RWPE2 (cell line): ENCODE measurements around the gene FOXI2.

Experiments used
- ATAC-seq: fragments of 200-7000 bp; cut with Tn5 transposase; 3 replicates; pipeline ENCODE4 v1.9.1; 2021; ENCODE audit warnings: low read depth
- DNase-seq: peaks from one replicate; pipeline ENCODE4 v3.0.0-alpha.2; 2020; ENCODE audit warnings: low spot score
- H3K27ac ChIP-seq: fragments of 450-650 bp; 2 replicates; pipeline ENCODE4 v1.5.1; 2017; ENCODE audit warnings: mild to moderate bottlenecking; ENCODE audit not compliant: poor library complexity, severe bottlenecking
- H3K27me3 ChIP-seq: fragments of 250-450 bp; sonication (Bioruptor Pico); 2 replicates; pipeline ENCODE4 v1.5.1; 2021; ENCODE audit warnings: mild to moderate bottlenecking, moderate library complexity; ENCODE audit not compliant: insufficient read depth, poor library complexity, severe bottlenecking
- H3K36me3 ChIP-seq: fragments of 250-450 bp; sonication (Bioruptor Pico); 2 replicates; pipeline ENCODE4 v1.5.1; 2020; ENCODE audit warnings: low read depth, mild to moderate bottlenecking, moderate library complexity
- H3K4me1 ChIP-seq: fragments of 250-450 bp; sonication (Bioruptor Pico); 2 replicates; pipeline ENCODE4 v1.5.1; 2021; ENCODE audit warnings: mild to moderate bottlenecking, moderate library complexity; ENCODE audit not compliant: insufficient read depth, poor library complexity, severe bottlenecking
- H3K4me3 ChIP-seq: fragments of 250-450 bp; sonication (Bioruptor Pico); 2 replicates; pipeline ENCODE4 v1.5.1; 2021; ENCODE audit warnings: mild to moderate bottlenecking, moderate library complexity; ENCODE audit not compliant: severe bottlenecking
- H3K9me3 ChIP-seq: fragments of 250-450 bp; sonication (Bioruptor Pico); 2 replicates; pipeline ENCODE4 v1.5.1; 2021; ENCODE audit warnings: mild to moderate bottlenecking, moderate library complexity; ENCODE audit not compliant: severe bottlenecking
- TF ChIP-seq, protein P1 (sequence below): fragments of 450-650 bp; IDR thresholded peaks from one replicate; pipeline ENCODE4 v1.5.1; 2017; ENCODE audit warnings: mild to moderate bottlenecking, moderate library complexity; ENCODE audit not compliant: poor library complexity, severe bottlenecking

FOXI2 gene

DNA sequence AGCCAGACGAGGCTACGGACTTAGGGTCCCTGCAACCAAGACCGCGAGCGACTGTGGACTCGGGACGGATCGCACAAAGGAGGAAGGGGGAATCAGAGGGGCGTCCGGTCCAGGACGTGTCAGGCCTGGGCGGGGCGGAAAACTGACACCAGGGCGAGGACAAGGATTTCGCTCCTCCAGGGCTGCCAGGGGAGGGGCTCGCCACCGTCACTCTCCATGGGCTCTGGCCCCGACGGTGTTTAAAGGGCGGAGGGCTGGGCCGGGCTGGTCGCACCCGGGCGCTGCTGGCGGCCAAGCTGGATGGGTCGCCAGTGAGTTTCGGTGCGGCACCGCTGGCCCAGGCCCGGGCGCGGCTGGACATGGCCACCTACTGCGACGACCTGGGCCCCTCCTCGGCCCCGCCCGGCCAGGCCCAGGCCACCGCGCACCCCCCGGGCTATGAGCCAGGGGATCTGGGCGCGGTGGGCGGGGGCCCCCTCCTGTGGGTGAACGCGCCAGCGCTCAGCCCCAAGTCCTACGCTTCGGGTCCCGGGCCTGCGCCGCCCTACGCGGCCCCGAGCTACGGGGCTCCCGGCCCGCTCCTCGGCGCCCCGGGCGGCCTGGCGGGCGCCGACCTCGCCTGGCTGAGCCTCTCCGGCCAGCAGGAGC, at the start of gene FOXI2:
Gene FOXI2 (plus strand): TSS at position 271 of the 648 bp plus-strand sequence. CDS start 89 bp downstream, at position 360.
- Histone ChIP-seq H3K36me3 (no peaks in the 10 kb centered on the region), H3K27me3 (peaks cover 65% of the 10 kb centered on the region), H3K4me1 (no peaks in the 10 kb centered on the region), H3K27ac (no peak within 1 kb of the TSS), H3K4me3 (no peak within 1 kb of the TSS), H3K9me3 (no peaks in the 10 kb centered on the region)
- ATAC-seq = peak; percentile 6; the same call in 1 of the 3 replicates
- TF ChIP-seq, protein P1, sequence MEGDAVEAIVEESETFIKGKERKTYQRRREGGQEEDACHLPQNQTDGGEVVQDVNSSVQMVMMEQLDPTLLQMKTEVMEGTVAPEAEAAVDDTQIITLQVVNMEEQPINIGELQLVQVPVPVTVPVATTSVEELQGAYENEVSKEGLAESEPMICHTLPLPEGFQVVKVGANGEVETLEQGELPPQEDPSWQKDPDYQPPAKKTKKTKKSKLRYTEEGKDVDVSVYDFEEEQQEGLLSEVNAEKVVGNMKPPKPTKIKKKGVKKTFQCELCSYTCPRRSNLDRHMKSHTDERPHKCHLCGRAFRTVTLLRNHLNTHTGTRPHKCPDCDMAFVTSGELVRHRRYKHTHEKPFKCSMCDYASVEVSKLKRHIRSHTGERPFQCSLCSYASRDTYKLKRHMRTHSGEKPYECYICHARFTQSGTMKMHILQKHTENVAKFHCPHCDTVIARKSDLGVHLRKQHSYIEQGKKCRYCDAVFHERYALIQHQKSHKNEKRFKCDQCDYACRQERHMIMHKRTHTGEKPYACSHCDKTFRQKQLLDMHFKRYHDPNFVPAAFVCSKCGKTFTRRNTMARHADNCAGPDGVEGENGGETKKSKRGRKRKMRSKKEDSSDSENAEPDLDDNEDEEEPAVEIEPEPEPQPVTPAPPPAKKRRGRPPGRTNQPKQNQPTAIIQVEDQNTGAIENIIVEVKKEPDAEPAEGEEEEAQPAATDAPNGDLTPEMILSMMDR = no peak
- DNase-seq = no peak

DNA sequence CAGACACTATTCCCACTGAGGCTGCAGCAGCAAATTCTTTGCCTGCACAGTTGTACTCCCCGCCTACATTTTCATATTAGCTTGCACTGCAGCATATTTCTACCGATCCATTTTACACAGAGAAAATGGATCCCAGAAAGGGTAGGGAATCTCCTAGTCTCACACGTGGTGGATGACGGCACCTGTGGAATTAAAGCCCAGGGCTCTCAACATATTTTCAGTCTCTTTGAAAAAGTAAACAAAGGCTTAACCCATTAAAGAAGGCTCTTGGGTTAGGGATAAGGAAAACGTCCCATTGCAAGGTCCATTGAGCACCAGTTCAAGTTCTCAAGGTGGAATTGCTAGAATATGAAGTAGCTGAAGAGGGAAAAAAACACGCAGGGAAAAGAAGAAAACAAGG, 49.4 kb upstream of the FOXI2 start:
- Histone ChIP-seq H3K4me1 (no peaks in the 10 kb centered on the region), H3K4me3 (no peak overlapping the region), H3K9me3 (no peaks in the 10 kb centered on the region), H3K36me3 (no peaks in the 10 kb centered on the region), H3K27ac (no peak overlapping the region), H3K27me3 (peaks cover 12% of the 10 kb centered on the region)
- DNase-seq (no peak), ATAC-seq (no peak)
- TF ChIP-seq, protein P1 = no peak

DNA sequence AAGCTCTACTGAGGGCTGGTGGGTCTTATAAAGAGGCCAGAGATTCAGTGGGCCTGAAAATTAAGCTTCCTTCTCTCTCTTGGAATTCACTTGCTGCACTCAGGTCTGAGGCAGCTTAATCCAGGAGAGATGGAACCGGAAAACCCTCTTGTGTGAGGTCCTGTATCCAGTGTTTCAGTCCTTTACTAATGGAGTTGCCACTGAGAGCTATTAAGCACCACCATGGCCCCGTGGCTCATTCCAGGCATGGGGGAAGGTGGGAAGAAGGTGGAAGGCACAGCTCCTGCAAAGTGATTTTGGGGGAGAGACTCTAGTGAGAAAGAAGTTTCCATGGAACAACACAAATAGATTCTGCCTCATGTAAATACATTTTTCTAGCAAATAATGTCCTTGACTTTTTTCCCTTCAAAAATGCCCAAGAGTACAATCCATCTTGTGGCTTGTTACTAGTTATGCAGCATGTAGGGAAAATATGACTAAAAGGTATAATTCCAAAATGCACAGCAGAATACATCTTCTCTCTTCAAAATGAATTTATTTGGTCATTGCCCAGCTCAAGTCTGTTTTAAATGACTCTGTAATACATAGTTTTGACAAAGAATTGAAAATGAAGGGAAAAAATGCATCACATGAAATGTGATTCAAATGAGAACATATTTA, 46.7 kb upstream of the FOXI2 start:
- ATAC-seq (no peak), DNase-seq (no peak)
- Histone ChIP-seq H3K36me3 (no peaks in the 10 kb centered on the region), H3K4me1 (no peaks in the 10 kb centered on the region), H3K4me3 (no peak overlapping the region), H3K27me3 (peaks cover 15% of the 10 kb centered on the region), H3K9me3 (no peaks in the 10 kb centered on the region), H3K27ac (no peak overlapping the region)
- TF ChIP-seq, protein P1 = no peak

DNA sequence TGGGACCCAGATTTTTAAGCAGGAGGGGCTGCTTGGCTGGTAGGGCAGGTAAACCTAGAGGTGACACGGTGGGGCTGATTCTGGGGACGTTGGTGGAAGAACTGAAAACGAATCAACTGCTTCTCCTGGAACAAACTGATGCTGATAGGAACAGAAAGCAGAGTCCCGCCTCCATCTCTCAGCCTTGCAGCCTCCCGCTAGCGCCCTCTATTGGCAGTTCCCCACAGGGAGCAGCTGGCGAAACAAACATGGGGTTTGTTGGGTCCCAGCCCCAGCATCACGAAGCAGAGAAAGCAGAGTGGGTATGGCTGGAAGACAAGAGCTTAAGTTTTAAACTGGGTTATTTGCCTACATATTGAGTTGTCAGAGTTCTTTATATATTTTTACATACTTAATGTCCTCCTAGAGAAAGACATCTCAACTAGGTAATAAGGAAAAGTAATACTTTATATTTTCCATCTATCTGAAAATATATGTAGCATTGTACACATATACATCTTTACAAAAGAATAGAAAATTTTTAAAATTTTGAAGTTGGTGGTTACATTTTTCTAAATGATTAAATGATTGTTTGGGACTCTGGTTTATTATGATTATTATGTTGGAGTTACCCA, 42.3 kb upstream of the FOXI2 start:
- DNase-seq = no peak
- no peak overlapping the region for H3K27ac ChIP-seq
- H3K4me1 ChIP-seq = no peaks in the 10 kb centered on the region
- TF ChIP-seq, protein P1 = peak; percentile 38
- H3K4me3 ChIP-seq = no peak overlapping the region
- 0 out of 3 replicates have a peak, but pooled peaks have one; percentile 14 for ATAC-seq
- no peaks in the 10 kb centered on the region for H3K9me3 ChIP-seq
- H3K27me3 ChIP-seq = peaks cover 27% of the 10 kb centered on the region
- no peaks in the 10 kb centered on the region for H3K36me3 ChIP-seq
